GM19043 (cell line): ENCODE data around the gene USP21.

Experiments used
- ATAC-seq: cut with Tn5 transposase; IDR thresholded peaks from one replicate; pipeline ENCODE4 v1.9.1; 2021; ENCODE audit warnings: low read depth; ENCODE audit not compliant: unreplicated experiment

Gene USP21

GRCh38 chr1:161133220-161133740 lies 26.0 kb upstream of the USP21 start:
- ATAC-seq, result no peak

GRCh38 chr1:161137881-161138280 lies 21.4 kb upstream of the USP21 start:
- ATAC-seq, result no peak

- ATAC-seq, result no peak
Measured at GRCh38 chr1:161138431-161138830, 20.9 kb upstream of the USP21 start.

GRCh38 chr1:161139766-161140165 lies 19.5 kb upstream of the USP21 start:
- ATAC-seq, result no peak

- ATAC-seq, result no peak
Measured at GRCh38 chr1:161140755-161141400, 18.4 kb upstream of the USP21 start.

- ATAC-seq, result no peak
Measured at GRCh38 chr1:161145832-161146231, 13.5 kb upstream of the USP21 start.

GRCh38 chr1:161153176-161153575 lies 6.1 kb upstream of the USP21 start:
- no peak for ATAC-seq

- ATAC-seq, result peak; percentile 92
Measured at GRCh38 chr1:161153682-161154337, 5.5 kb upstream of the USP21 start, which contains the start of gene UFC1. UFC1 (plus strand) TSS chr1:161153978; CDS start chr1:161153998, 20 bp downstream.

- ATAC-seq, result no peak
Measured at GRCh38 chr1:161157867-161158266, 1.4 kb upstream of the USP21 start.

- ATAC-seq, result no peak
Measured at GRCh38 chr1:161158316-161159010, 837 bp upstream of the USP21 start.

GRCh38 chr1:161159913-161160243 lies 578 bp downstream of the USP21 start:
- no peak for ATAC-seq

- no peak for ATAC-seq
Measured at GRCh38 chr1:161160671-161161145, 1.4 kb downstream of the USP21 start.

GRCh38 chr1:161161652-161162051 lies 2.4 kb downstream of the USP21 start:
- ATAC-seq, result no peak

- no peak for ATAC-seq
Measured at GRCh38 chr1:161162052-161162451, 2.8 kb downstream of the USP21 start.

- ATAC-seq, result no peak
Measured at GRCh38 chr1:161162806-161163205, 3.5 kb downstream of the USP21 start.

- no peak for ATAC-seq
Measured at GRCh38 chr1:161163793-161164192, 4.5 kb downstream of the USP21 start.

GRCh38 chr1:161164901-161165610 lies 5.8 kb downstream of the USP21 start:
- no peak for ATAC-seq

- peak; percentile 96 for ATAC-seq
Measured at GRCh38 chr1:161165742-161166668, 6.7 kb downstream of the USP21 start, which contains the start of gene PPOX. PPOX (plus strand) TSS chr1:161166426; CDS start chr1:161166848, 422 bp downstream.

GRCh38 chr1:161166669-161167548 lies 7.6 kb downstream of the USP21 start:
- no peak for ATAC-seq
